ENCODE data around the gene ARFIP2. TPM values are rescaled to one million over a fixed set of nuclear protein-coding genes. Genes with fewer than 3 reads are reported as not detected.

Gene ARFIP2
- total and polyA plus RNA-seq, 8 donors: 44.0 to 91.1 (median 68.8) TPM

- intact Hi-C loops (cut with DNase I; ENCODE audit: low total_unique reads): no loop called here
- no peaks in the 10 kb centered on the region for H3K36me3 ChIP-seq
- no peak for TF ChIP-seq POLR2A (IDR thresholded peaks at IDR 0.05)
- no peak for TF ChIP-seq POLR2AphosphoS5 (IDR thresholded peaks at IDR 0.05)
- no peak for TF ChIP-seq EP300 (IDR thresholded peaks at IDR 0.05)
- no peak for TF ChIP-seq CTCF (IDR thresholded peaks at IDR 0.05)
- 67 to 81% (median 77%) methylated on average over 3 of the region's 3 CpGs for WGBS, 5 donors
- no peaks in the 10 kb centered on the region for H3K9me3 ChIP-seq
- DNase-seq: peak in 1 of 2 donors; percentile 13
- no peaks in the 10 kb centered on the region for H3K27me3 ChIP-seq
- H3K4me3 ChIP-seq: no peak overlapping the region
- peaks cover 0 to 16% (median 6%) of the 10 kb centered on the region in 4 donors for H3K4me1 ChIP-seq
- H3K27ac ChIP-seq: no peak overlapping the region
These were observed 43.1 kb downstream of the ARFIP2 start for GRCh38 chr11:6437993-6438392.

GRCh38 chr11:6437423-6437822 is 43.7 kb downstream of the ARFIP2 start:
- 92 to 94% (median 93%) methylated on average over 7 to 12 of the region's 12 CpGs for WGBS, 5 donors
- Histone ChIP-seq H3K36me3 (no peaks in the 10 kb centered on the region), H3K27ac (no peak overlapping the region), H3K4me1 (peaks cover 0 to 16% (median 5%) of the 10 kb centered on the region in 4 donors), H3K4me3 (no peak overlapping the region), H3K27me3 (no peaks in the 10 kb centered on the region), H3K9me3 (no peaks in the 10 kb centered on the region)
- DNase-seq: no peak
- intact Hi-C loops (cut with DNase I; ENCODE audit: low total_unique reads): no loop called here
- no peak for TF ChIP-seq POLR2A (IDR thresholded peaks at IDR 0.05)
- TF ChIP-seq CTCF (IDR thresholded peaks at IDR 0.05): no peak

- Histone ChIP-seq H3K27ac (no peak overlapping the region), H3K36me3 (no peaks in the 10 kb centered on the region), H3K9me3 (no peaks in the 10 kb centered on the region), H3K27me3 (no peaks in the 10 kb centered on the region), H3K4me1 (peaks cover 0 to 13% (median 3%) of the 10 kb centered on the region in 4 donors), H3K4me3 (no peak overlapping the region)
- intact Hi-C loops (cut with DNase I; ENCODE audit: low total_unique reads): no loop called here
- DNase-seq: no peak
- WGBS, 5 donors: 44 to 64% (median 51%) methylated on average over 5 of the region's 5 CpGs
- TF ChIP-seq POLR2AphosphoS5 (IDR thresholded peaks at IDR 0.05) (no peak), CTCF (IDR thresholded peaks at IDR 0.05) (no peak), EP300 (IDR thresholded peaks at IDR 0.05) (no peak), POLR2A (IDR thresholded peaks at IDR 0.05) (no peak)
These were observed 47.0 kb downstream of the ARFIP2 start for GRCh38 chr11:6433998-6434660.

- DNase-seq: no peak
- H3K27ac ChIP-seq: no peak overlapping the region
- H3K4me1 ChIP-seq: peaks cover 0 to 6% (median 3%) of the 10 kb centered on the region in 4 donors
- WGBS, 5 donors: 79 to 98% (median 93%) methylated on average over 3 of the region's 3 CpGs
- no peaks in the 10 kb centered on the region for H3K27me3 ChIP-seq
- H3K36me3 ChIP-seq: no peaks in the 10 kb centered on the region
- TF ChIP-seq EP300 (IDR thresholded peaks at IDR 0.05): no peak
- TF ChIP-seq POLR2A (IDR thresholded peaks at IDR 0.05): no peak
- no peak for TF ChIP-seq POLR2AphosphoS5 (IDR thresholded peaks at IDR 0.05)
- TF ChIP-seq CTCF (IDR thresholded peaks at IDR 0.05): no peak
- intact Hi-C loops (cut with DNase I; ENCODE audit: low total_unique reads): no loop called here
- no peaks in the 10 kb centered on the region for H3K9me3 ChIP-seq
- H3K4me3 ChIP-seq: no peak overlapping the region
These were observed 49.3 kb downstream of the ARFIP2 start for GRCh38 chr11:6431861-6432260.
